Measurements from ENCODE around the gene ZDHHC7. TPM values are rescaled to one million over a fixed set of nuclear protein-coding genes. Genes with fewer than 3 reads are reported as not detected.

The ZDHHC7 gene
- total RNA-seq, 2 experiments from 2014 or later = 24.6 to 25.1 TPM

DNA sequence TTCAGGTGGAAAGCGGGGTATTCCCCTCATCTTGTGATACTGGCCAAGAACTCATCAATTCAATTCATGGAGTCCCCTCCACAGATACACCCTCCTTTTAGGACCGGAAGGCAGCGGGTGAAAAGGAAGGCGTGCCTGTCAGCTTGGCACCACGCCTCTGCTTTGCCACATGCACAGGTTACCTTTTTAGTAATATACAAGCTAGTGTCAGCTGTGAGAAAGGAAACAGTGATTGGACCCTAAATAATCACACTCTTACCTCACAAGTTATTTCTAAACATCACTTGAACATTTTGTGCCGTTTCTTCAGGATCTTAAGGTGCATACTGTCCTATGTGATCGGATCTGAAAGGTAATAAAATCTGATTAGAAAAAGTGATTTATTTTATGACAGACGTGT lies 15.7 kb downstream of the ZDHHC7 start:
- H3K9me3 Mint-ChIP-seq = no peaks in the 10 kb centered on the region
- H3K27me3 Mint-ChIP-seq = no peaks in the 10 kb centered on the region
- H3K27ac Mint-ChIP-seq = no peak overlapping the region
- ChIA-PET CTCF (interaction anchor here (1.0 to 1.5 kb wide), 3 partner anchors 15 to 91 kb away, joined by 5 to 6 read pairs (median 6); partner anchors contain the start of genes KIAA0513 and ZDHHC7), POLR2A (interaction anchor here (2.3 kb wide), 1 partner anchor 15 kb away, joined by 6 read pairs; the partner anchor contains the start of gene ZDHHC7)
- peak; percentile 42 for DNase-seq
- peaks cover 35% of the 10 kb centered on the region for H3K36me3 Mint-ChIP-seq (ENCODE audit: low read depth)
- H3K4me3 Mint-ChIP-seq = no peak overlapping the region
- peaks cover 27% of the 10 kb centered on the region for H3K4me1 Mint-ChIP-seq

DNA sequence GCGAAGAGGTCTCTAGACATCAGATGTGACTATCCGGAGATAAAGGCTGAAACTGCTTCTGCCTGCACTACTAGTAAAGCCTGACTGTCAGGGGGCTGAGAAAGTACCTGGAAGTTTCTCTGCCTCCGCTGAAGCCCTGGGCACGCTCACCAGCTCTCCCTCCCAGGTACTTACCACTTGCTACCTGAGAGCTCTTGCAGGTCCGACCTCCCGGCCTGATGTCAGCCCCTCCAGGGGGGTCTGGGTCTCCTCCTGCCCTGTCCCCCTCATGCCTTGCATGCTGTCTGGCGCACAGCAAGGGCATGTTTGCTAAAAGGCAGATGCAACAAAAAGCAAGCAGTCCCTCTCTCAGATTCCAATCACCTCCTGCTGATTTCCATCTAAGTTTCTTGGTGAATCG lies 17.4 kb downstream of the ZDHHC7 start:
- ChIA-PET POLR2A (no interaction called here), CTCF (no interaction called here)
- DNase-seq = no peak
- Mint-ChIP-seq H3K27ac (no peak overlapping the region), H3K9me3 (no peaks in the 10 kb centered on the region), H3K27me3 (no peaks in the 10 kb centered on the region), H3K4me3 (no peak overlapping the region), H3K4me1 (peaks cover 23% of the 10 kb centered on the region), H3K36me3 (ENCODE audit: low read depth) (peaks cover 45% of the 10 kb centered on the region)

DNA sequence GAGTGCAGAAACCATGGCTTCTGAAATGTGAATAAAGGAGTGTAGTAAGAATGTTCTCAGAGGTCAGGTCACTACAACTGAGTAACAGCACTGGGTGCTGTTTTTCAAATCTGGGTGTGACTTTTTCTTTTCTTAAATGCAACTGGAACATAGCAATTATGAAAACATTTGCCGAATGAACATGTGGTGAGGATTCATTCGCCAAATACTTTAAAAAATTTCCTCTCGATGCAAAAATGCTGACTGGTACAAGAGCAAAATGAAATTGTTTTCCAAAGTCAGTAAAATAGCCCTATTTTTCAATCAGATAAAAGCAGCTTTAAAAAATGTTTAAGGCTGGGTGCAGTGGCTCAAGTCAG lies 18.6 kb downstream of the ZDHHC7 start:
- ChIA-PET POLR2A (no interaction called here), CTCF (interaction anchor here (0.6 kb wide), 1 partner anchor 321 kb away, joined by 3 read pairs; no protein-coding TSS in a partner anchor)
- no peak for DNase-seq
- peaks cover 48% of the 10 kb centered on the region for H3K36me3 Mint-ChIP-seq (ENCODE audit: low read depth)
- H3K27ac Mint-ChIP-seq = no peak overlapping the region
- peaks cover 23% of the 10 kb centered on the region for H3K4me1 Mint-ChIP-seq
- no peaks in the 10 kb centered on the region for H3K27me3 Mint-ChIP-seq
- H3K4me3 Mint-ChIP-seq = no peak overlapping the region
- no peaks in the 10 kb centered on the region for H3K9me3 Mint-ChIP-seq

DNA sequence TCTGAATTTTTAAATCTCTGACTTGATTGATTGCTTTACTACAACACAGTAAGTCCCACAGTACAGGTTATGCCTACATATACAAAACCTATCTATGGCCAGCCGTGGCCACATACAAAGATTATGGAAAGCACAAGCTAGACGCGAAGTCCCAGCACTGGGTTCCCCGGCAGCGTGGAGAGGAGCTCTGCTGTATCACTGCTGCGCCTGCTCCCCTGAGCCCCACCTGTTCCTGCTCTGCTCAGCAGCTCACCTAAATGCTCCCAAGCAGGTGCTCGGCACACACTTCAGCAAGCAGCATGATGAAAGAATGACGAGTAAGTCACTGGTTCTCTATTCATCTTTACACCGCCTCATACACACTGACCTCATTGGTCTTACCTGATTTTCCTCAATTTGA lies 20.6 kb downstream of the ZDHHC7 start:
- ChIA-PET POLR2A (no interaction called here), CTCF (interaction anchor here (1.0 to 1.6 kb wide), 2 partner anchors 96 to 236 kb away, joined by 3 to 4 read pairs; no protein-coding TSS in a partner anchor)
- no peaks in the 10 kb centered on the region for H3K9me3 Mint-ChIP-seq
- DNase-seq = no peak
- H3K27me3 Mint-ChIP-seq = no peaks in the 10 kb centered on the region
- peaks cover 60% of the 10 kb centered on the region for H3K36me3 Mint-ChIP-seq (ENCODE audit: low read depth)
- no peak overlapping the region for H3K27ac Mint-ChIP-seq
- H3K4me3 Mint-ChIP-seq = no peak overlapping the region
- H3K4me1 Mint-ChIP-seq = peaks cover 18% of the 10 kb centered on the region

DNA sequence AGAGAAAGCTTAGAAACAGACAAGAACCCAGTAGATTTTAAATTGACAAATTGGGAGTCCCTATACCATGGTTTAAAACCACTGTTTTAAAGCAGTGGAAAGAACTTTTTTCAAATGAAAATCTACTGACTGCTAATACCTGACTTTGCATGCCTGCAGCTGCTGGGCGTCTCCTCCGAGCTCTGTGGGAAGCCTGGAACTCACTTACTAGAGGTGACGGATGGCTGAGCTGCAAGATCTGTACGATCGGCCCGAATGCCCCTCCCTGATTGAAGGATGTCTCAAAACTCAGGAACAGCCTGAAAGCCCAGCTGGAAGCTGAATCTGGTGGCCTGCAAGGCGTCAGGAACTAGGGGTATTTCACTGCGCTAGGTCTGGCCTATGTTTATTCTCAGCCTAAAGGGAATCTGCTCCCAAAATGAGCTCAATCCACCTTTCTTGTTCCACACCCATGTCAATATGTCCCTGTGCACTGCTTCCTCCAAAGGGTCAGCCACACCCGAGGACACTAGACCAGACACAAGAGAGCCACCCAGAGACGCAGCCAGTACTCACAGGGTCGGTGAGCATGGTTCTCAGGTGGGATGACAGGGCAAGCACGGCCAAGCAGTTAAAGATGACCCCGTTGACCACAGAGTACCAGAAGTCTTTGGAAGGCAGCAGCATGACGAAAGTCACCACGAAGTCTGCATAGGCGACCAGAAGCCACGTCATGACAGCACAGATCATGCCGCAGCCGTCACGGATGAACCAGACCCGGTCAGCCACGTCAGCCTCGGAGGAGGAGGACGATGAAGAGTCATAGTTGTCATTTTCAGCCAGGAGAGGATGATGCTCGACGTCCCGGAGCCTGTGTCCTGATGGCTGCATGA lies 21.4 kb downstream of the ZDHHC7 start:
- Mint-ChIP-seq H3K4me3 (no peak overlapping the region), H3K36me3 (ENCODE audit: low read depth) (peaks cover 52% of the 10 kb centered on the region), H3K4me1 (peaks cover 10% of the 10 kb centered on the region), H3K27ac (no peak overlapping the region), H3K27me3 (no peaks in the 10 kb centered on the region), H3K9me3 (no peaks in the 10 kb centered on the region)
- ChIA-PET CTCF (interaction anchor here (0.7 to 1.6 kb wide), 2 partner anchors 235 to 263 kb away, joined by 3 to 4 read pairs; no protein-coding TSS in a partner anchor), POLR2A (no interaction called here)
- DNase-seq = no peak

DNA sequence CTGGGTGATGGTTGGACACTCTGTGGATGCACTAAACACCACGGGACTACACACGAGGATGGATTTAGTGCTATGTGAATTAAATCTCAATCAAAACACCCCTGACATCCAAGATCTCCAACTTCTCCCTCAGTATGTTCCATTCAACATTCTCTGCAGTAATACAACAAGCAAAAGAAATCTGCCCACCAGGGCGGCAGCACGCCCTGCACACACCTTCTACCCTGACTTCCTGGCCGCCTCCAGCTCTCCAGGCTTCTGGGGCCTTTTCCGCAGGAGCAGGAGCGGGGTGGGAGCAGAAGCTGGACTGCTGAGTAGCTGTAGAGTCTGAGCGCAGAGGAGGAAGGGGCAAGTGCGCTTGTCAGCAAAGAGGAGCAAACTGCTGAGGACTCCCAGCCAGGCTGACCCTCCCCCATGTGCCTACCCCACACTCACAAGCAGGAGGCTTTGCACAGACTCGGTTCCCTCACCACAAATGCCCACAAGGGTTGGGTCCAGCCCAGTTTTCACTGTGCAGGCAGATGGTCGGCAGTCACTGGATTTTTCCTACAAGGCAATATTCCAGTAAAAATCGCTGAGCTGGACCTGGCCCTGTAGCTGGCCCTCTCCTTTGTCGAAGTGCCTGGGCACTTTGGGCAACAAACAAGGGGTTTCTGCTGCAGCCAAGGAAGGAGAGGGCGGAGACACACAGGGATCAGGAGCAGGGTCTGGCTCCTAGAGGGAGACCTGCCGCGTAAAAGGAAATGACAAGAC lies 22.8 kb downstream of the ZDHHC7 start:
- ChIA-PET POLR2A (no interaction called here), CTCF (no interaction called here)
- Mint-ChIP-seq H3K4me1 (peaks cover 3% of the 10 kb centered on the region), H3K27ac (no peak overlapping the region), H3K27me3 (no peaks in the 10 kb centered on the region), H3K36me3 (ENCODE audit: low read depth) (peaks cover 39% of the 10 kb centered on the region), H3K9me3 (no peaks in the 10 kb centered on the region), H3K4me3 (no peak overlapping the region)
- DNase-seq = no peak

DNA sequence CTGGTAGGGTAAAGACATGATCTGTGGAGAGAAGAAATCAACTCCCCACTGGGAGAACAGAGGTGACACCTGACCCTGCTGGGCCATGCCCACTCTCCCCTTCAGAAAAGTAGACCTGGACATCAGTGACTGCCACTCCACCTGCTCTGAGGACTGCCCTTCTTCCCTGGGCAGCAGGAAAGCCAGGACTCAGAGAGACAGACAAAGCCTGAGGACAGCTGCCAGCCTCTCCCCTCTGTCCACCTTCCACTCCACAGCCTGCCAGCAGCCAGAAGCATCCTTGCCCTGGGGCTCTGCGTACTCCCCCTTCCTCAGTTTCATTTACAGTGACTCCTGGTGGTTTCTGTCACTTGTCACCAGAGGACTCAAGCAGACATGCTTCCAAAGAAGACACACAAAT lies 24.5 kb downstream of the ZDHHC7 start:
- Mint-ChIP-seq H3K9me3 (no peaks in the 10 kb centered on the region), H3K4me1 (peaks cover 3% of the 10 kb centered on the region), H3K36me3 (ENCODE audit: low read depth) (peaks cover 39% of the 10 kb centered on the region), H3K27me3 (no peaks in the 10 kb centered on the region), H3K27ac (no peak overlapping the region), H3K4me3 (no peak overlapping the region)
- CTCF ChIA-PET = no interaction called here
- no peak for DNase-seq
- POLR2A ChIA-PET = no interaction called here

DNA sequence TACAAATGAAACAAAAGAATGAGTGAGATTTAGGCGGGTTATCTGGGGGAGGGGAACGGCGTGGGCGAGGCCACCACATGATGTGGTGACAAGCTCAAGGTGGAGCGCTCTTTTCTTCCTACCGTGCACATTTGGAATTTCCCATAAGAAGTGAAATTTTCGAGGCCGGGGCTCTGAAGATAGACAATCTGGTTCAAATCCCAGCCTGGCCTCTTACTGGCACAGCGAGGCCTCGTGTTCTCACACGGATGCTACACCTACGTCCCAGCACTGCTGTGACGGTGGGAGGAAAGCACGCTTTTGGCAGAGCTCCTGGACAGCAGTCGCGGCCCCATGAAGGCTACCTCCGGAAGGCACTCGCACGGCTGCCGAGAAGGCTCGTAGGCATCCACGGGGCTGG lies 25.2 kb downstream of the ZDHHC7 start:
- CTCF ChIA-PET = interaction anchor here (1.2 kb wide), 1 partner anchor 15 kb away, joined by 3 read pairs; no protein-coding TSS in a partner anchor
- no peaks in the 10 kb centered on the region for H3K9me3 Mint-ChIP-seq
- H3K27ac Mint-ChIP-seq = no peak overlapping the region
- no peak overlapping the region for H3K4me3 Mint-ChIP-seq
- H3K36me3 Mint-ChIP-seq (ENCODE audit: low read depth) = peaks cover 43% of the 10 kb centered on the region
- no peaks in the 10 kb centered on the region for H3K27me3 Mint-ChIP-seq
- peaks cover 3% of the 10 kb centered on the region for H3K4me1 Mint-ChIP-seq
- POLR2A ChIA-PET = no interaction called here
- no peak for DNase-seq

DNA sequence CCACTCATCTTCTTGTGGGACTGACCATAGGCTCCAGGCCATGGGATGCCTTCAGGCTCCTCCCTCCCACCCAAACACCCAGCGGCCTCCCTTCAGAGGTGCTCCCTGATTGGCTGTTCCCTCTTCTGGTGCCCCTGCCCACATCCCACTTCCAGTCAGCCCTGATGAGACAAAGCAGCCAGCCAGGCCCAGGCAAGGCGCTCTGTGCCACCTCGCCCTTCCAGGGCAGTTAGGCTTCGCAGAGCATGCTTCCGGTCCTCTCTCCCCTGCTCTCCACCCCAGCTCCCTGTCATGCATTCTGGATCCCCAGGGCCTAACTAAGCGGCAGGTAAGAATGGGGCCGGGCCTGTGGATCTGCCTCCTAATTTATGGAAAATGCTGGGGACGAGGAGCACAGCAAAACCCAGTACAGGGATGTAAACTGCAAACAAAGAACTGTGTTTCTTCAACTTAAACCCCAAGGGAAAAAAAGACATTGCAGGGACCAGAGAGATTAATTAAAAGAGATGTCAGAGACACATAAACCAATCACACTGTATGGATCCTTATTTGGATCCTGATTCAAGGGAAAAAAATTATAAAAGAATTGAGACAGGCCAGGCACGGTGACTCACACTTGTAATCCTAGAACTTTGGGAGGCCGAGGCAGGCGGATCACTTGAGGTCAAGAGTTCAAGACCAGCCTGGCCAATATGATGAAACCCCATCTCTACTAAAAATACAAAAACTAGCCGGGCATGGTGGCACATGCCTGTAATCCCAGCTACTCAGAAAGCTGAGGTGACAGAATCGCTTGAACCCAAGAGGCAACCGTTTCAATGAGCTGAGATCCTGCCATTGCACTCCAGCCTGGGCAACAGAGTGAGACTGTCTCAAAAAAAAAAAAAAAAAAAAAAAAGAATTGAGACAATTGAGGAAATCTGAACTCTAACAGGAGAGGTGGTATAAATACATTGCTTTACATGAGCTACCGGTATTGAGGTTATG lies 26.0 kb downstream of the ZDHHC7 start:
- Mint-ChIP-seq H3K4me3 (no peak overlapping the region), H3K27ac (no peak overlapping the region), H3K4me1 (peaks cover 3% of the 10 kb centered on the region), H3K9me3 (no peaks in the 10 kb centered on the region), H3K36me3 (ENCODE audit: low read depth) (peaks cover 41% of the 10 kb centered on the region), H3K27me3 (no peaks in the 10 kb centered on the region)
- ChIA-PET CTCF (interaction anchor here (1.2 kb wide), 1 partner anchor 14 kb away, joined by 3 read pairs; no protein-coding TSS in a partner anchor), POLR2A (no interaction called here)
- no peak for DNase-seq

DNA sequence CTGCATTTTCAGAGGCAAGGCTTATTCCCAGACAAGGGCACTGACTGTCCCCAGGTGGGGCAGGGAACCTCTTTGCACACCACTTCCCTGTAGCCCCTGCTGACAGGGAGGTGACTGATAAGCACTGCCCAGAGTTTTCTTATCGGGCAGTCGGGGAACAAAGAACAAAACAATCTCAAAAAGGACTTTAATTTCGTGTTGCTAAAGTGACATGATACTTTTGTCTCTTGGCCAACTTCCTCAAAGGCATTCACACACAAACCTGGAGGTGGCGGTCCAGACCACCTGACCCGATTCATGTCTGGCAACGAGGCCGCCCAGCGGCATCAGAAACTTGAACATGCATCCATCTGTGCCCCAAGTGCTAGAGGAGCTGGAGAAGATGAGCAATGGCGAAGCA lies 28.9 kb downstream of the ZDHHC7 start:
- H3K36me3 Mint-ChIP-seq (ENCODE audit: low read depth) = peaks cover 30% of the 10 kb centered on the region
- peaks cover 3% of the 10 kb centered on the region for H3K4me1 Mint-ChIP-seq
- ChIA-PET POLR2A (no interaction called here), CTCF (interaction anchor here (1.0 to 1.5 kb wide), 3 partner anchors 9 to 104 kb away, joined by 3 to 5 read pairs (median 4); no protein-coding TSS in a partner anchor)
- no peaks in the 10 kb centered on the region for H3K9me3 Mint-ChIP-seq
- no peaks in the 10 kb centered on the region for H3K27me3 Mint-ChIP-seq
- H3K4me3 Mint-ChIP-seq = no peak overlapping the region
- DNase-seq = no peak
- H3K27ac Mint-ChIP-seq = no peak overlapping the region

DNA sequence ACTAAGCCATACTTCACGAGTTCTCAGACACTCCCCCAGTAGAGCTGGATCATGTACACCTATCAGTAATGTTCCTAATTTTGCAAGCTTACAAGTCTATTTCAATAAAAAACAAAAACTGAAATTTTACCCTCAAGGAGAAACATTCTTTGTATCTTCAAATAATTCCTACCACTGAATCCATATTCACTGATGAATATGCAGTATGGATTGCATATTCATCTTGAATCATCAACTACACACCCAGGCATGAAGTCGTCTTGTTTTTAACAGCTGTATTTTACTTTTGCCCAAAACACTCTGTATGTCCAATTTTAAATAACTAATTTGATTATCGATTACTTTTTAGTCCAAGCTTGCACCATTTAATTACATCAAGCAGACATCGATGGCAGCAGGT lies 31.8 kb downstream of the ZDHHC7 start:
- no peaks in the 10 kb centered on the region for H3K27me3 Mint-ChIP-seq
- H3K36me3 Mint-ChIP-seq (ENCODE audit: low read depth) = peaks cover 35% of the 10 kb centered on the region
- ChIA-PET POLR2A (no interaction called here), CTCF (interaction anchor here (0.6 to 1.3 kb wide), 6 partner anchors 8 to 720 kb away, joined by 3 to 10 read pairs (median 3); no protein-coding TSS in a partner anchor)
- no peaks in the 10 kb centered on the region for H3K4me1 Mint-ChIP-seq
- H3K27ac Mint-ChIP-seq = no peak overlapping the region
- H3K4me3 Mint-ChIP-seq = no peak overlapping the region
- no peaks in the 10 kb centered on the region for H3K9me3 Mint-ChIP-seq
- no peak for DNase-seq

DNA sequence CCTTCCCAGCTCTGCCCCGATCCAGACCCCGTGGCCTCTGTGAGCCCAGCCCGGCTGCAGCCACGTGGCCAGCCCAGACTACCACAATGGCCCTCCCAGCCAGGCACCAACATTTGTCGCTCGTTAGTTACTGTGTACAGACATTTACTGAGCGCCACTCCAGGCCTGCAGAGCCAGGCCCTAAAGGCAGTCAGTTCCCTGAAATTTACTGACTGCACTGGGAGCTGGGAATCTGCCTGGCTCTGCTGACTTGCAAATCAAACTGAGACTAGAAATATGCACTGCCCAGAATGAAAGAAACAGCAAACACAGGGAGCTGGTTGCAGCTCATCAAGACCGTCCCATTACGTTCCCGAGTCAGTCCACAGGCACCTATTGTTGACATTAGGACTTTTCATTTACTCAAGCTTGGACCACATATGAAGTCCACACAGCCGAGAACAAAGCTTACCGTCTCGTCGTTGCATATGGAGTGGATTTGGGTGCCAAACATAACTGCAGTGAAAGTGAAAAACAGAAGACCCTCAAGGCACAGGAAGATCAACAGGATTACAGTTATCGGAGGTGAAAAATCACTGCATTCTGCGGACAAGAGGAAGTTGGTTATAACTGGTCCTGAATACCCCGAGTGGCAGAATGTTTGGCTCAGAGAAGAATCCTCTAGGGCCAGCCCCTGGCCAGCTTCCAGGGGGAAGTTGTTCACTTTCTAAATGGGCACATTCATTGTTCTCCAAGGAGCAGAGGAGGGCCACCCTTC lies 34.5 kb downstream of the ZDHHC7 start:
- DNase-seq = no peak
- Mint-ChIP-seq H3K4me3 (no peak overlapping the region), H3K27me3 (no peaks in the 10 kb centered on the region), H3K36me3 (ENCODE audit: low read depth) (peaks cover 35% of the 10 kb centered on the region), H3K4me1 (no peaks in the 10 kb centered on the region), H3K9me3 (no peaks in the 10 kb centered on the region), H3K27ac (no peak overlapping the region)
- POLR2A ChIA-PET = interaction anchor here (2.0 kb wide), 1 partner anchor 223 kb away, joined by 4 read pairs; no protein-coding TSS in a partner anchor
- CTCF ChIA-PET = interaction anchor here (2.3 kb wide), 1 partner anchor 222 kb away, joined by 7 read pairs; no protein-coding TSS in a partner anchor
